DND-41 (cell line): Measurements from ENCODE around the gene TAB2.

Experiments
- ATAC-seq: fragments of 200-7000 bp; cut with Tn5 transposase; 3 replicates; pipeline ENCODE4 v1.9.1; 2021; ENCODE audit warnings: low read depth; ENCODE audit not compliant: insufficient read depth
- DNase-seq: peaks from one replicate; pipeline ENCODE4 v3.0.0-alpha.2; 2020
- H2AFZ ChIP-seq: 2 replicates; pipeline ENCODE4 v1.6.0; 2012; ENCODE audit warnings: low read depth, low read length
- H3K27ac ChIP-seq: 2 replicates; pipeline ENCODE4 v1.5.1; 2012; ENCODE audit warnings: low read length, inconsistent platforms
- H3K27me3 ChIP-seq: fragments of 200-600 bp; sonication (generic); 2 replicates; pipeline ENCODE4 v1.6.0; 2012; ENCODE audit warnings: low read length, mild to moderate bottlenecking, inconsistent platforms; ENCODE audit not compliant: insufficient read depth, poor library complexity
- H3K36me3 ChIP-seq: 2 replicates; pipeline ENCODE4 v1.5.1; 2012; ENCODE audit warnings: low read length, inconsistent platforms; ENCODE audit not compliant: insufficient read depth
- H3K4me1 ChIP-seq: 2 replicates; pipeline ENCODE4 v1.5.1; 2012; ENCODE audit warnings: mild to moderate bottlenecking, low read length; ENCODE audit not compliant: insufficient read depth
- H3K4me2 ChIP-seq: 2 replicates; pipeline ENCODE4 v1.6.0; 2012; ENCODE audit warnings: mild to moderate bottlenecking, moderate library complexity, low read length, inconsistent platforms; ENCODE audit not compliant: insufficient read depth
- H3K4me3 ChIP-seq, 2 experiments: fragments of 200-600 bp in 1 of 2; shearing (Covaris generic) in 1 of 2; 2 replicates each; pipeline ENCODE4 v1.5.1; 2012 to 2016; ENCODE audit warnings: inconsistent platforms in 2 of 2, low read length in 2 of 2, mild to moderate bottlenecking in 2 of 2, low read depth in 1 of 2, moderate library complexity in 1 of 2
- H3K79me2 ChIP-seq: 2 replicates; pipeline ENCODE4 v1.6.0; 2012; ENCODE audit warnings: low read length, inconsistent platforms; ENCODE audit not compliant: insufficient read depth
- H3K9ac ChIP-seq: 2 replicates; pipeline ENCODE4 v1.6.0; 2012; ENCODE audit warnings: low read depth, mild to moderate bottlenecking, inconsistent platforms, low read length, moderate library complexity
- H3K9me3 ChIP-seq: 2 replicates; pipeline ENCODE4 v1.5.1; 2012; ENCODE audit warnings: low read length, moderate library complexity, mild to moderate bottlenecking, inconsistent platforms; ENCODE audit not compliant: insufficient read depth, severe bottlenecking
- H4K20me1 ChIP-seq: 2 replicates; pipeline ENCODE4 v1.6.0; 2012; ENCODE audit warnings: low read length; ENCODE audit not compliant: insufficient read depth
- CTCF ChIP-seq: IDR thresholded peaks from 2 replicates; pipeline ENCODE4 v1.5.1; 2012; ENCODE audit warnings: borderline replicate concordance, low read length, moderate library complexity, mild to moderate bottlenecking; ENCODE audit not compliant: poor library complexity, severe bottlenecking; ENCODE audit errors: extremely low read depth
- EZH2 ChIP-seq: IDR thresholded peaks from 3 replicates; pipeline ENCODE4 v1.6.1; 2012; ENCODE audit warnings: borderline replicate concordance, low read depth, mild to moderate bottlenecking, moderate library complexity, low read length, inconsistent platforms; ENCODE audit not compliant: severe bottlenecking

The TAB2 gene

GRCh38 chr6:149285626-149286025, 31.9 kb upstream of the TAB2 start:
- Histone ChIP-seq H3K4me3 (no peak overlapping the region), H3K9ac (no peak overlapping the region), H2AFZ (no peak overlapping the region), H3K4me2 (no peak overlapping the region), H3K36me3 (no peaks in the 10 kb centered on the region), H3K9me3 (no peaks in the 10 kb centered on the region), H3K27ac (no peak overlapping the region), H3K27me3 (no peaks in the 10 kb centered on the region), H3K4me1 (no peaks in the 10 kb centered on the region), H3K79me2 (no peaks in the 10 kb centered on the region), H4K20me1 (no peaks in the 10 kb centered on the region)
- DNase-seq (no peak), ATAC-seq (no peak)
- no peak for TF ChIP-seq EZH2
- TF ChIP-seq CTCF, result no peak

- Histone ChIP-seq H3K4me2 (no peak overlapping the region), H3K27ac (no peak overlapping the region), H4K20me1 (no peaks in the 10 kb centered on the region), H3K36me3 (no peaks in the 10 kb centered on the region), H3K4me3 (no peak overlapping the region), H3K27me3 (no peaks in the 10 kb centered on the region), H3K4me1 (no peaks in the 10 kb centered on the region), H3K9ac (no peak overlapping the region), H3K9me3 (no peaks in the 10 kb centered on the region), H2AFZ (no peak overlapping the region), H3K79me2 (no peaks in the 10 kb centered on the region)
- DNase-seq (no peak), ATAC-seq (no peak)
- no peak for TF ChIP-seq CTCF
- TF ChIP-seq EZH2, result no peak
Observed at GRCh38 chr6:149286905-149287304, 30.6 kb upstream of the TAB2 start.

GRCh38 chr6:149289192-149289781, 28.2 kb upstream of the TAB2 start:
- ATAC-seq, result no peak
- no peaks in the 10 kb centered on the region for H4K20me1 ChIP-seq
- H3K9ac ChIP-seq, result no peak overlapping the region
- H2AFZ ChIP-seq, result no peak overlapping the region
- TF ChIP-seq CTCF (no peak), EZH2 (no peak)
- H3K79me2 ChIP-seq, result no peaks in the 10 kb centered on the region
- no peaks in the 10 kb centered on the region for H3K9me3 ChIP-seq
- DNase-seq, result no peak
- no peak overlapping the region for H3K27ac ChIP-seq
- no peak overlapping the region for H3K4me3 ChIP-seq
- H3K4me1 ChIP-seq, result no peaks in the 10 kb centered on the region
- no peak overlapping the region for H3K4me2 ChIP-seq
- no peaks in the 10 kb centered on the region for H3K27me3 ChIP-seq
- no peaks in the 10 kb centered on the region for H3K36me3 ChIP-seq
